Vagina (tissue), 2 donors: ENCODE results near the gene TMEM242. TPM values are rescaled to one million over a fixed set of nuclear protein-coding genes. Genes with fewer than 3 reads are reported as not detected.

Experiments
- DNase-seq, 2 donors: peaks; one replicate each; pipeline ENCODE4 v3.0.0-alpha.2; 2017; ENCODE audit errors: extremely low spot score in 2 of 2
- H3K27ac ChIP-seq: fragments of 200-600 bp; sonication (generic); one replicate; pipeline ENCODE4 v1.5.1; 2019
- H3K27me3 ChIP-seq: fragments of 200-600 bp; sonication (generic); one replicate; pipeline ENCODE4 v1.5.1; 2019
- H3K36me3 ChIP-seq, 2 donors: fragments of 200-600 bp; sonication (generic); one replicate each; pipeline ENCODE4 v1.5.1; 2017 to 2019
- H3K4me1 ChIP-seq: fragments of 200-600 bp; sonication (generic); one replicate; pipeline ENCODE4 v1.5.1; 2019
- H3K4me3 ChIP-seq, 2 donors: fragments of 200-600 bp; sonication (generic); 1 replicate in 1 of 2; 2 replicates in 1 of 2; pipeline ENCODE4 v1.5.1; 2016 to 2019
- H3K9me3 ChIP-seq: fragments of 200-600 bp; sonication (generic); one replicate; pipeline ENCODE4 v1.5.1; 2019
- CTCF ChIP-seq, 3 experiments: fragments of 450-650 bp in 2 of 3; fragments of 200-600 bp in 1 of 3; sonication (generic) in 1 of 3; IDR thresholded peaks; one replicate each; pipeline ENCODE4 v1.5.1; 2017 to 2019; ENCODE audit warnings: antibody characterized with exemption in 3 of 3, mild to moderate bottlenecking in 2 of 3, moderate library complexity in 2 of 3
- POLR2A ChIP-seq, 2 donors: fragments of 450-650 bp; IDR thresholded peaks; one replicate each; pipeline ENCODE4 v1.6.1; 2017; ENCODE audit warnings: antibody characterized with exemption in 2 of 2, mild to moderate bottlenecking in 2 of 2, moderate library complexity in 2 of 2
- POLR2AphosphoS5 ChIP-seq, 2 donors: sonication (generic); formaldehyde crosslinking; IDR thresholded peaks; one replicate each; pipeline ENCODE4 v1.9.0; 2017; ENCODE audit warnings: antibody characterized with exemption in 2 of 2, mild to moderate bottlenecking in 2 of 2, low read depth in 1 of 2; ENCODE audit not compliant: insufficient read depth in 1 of 2
- intact Hi-C: fragments of 100-400 bp; cut with DNase I; formaldehyde crosslinking; loops from one replicate; pipeline ENCODE4 v1.15.1; 2023
- total RNA-seq: library from RNA; depleted of rRNA; stranded (reverse); fragments of >200 nt; gene quantifications from one replicate; pipeline ENCODE4 v1.2.3, GENCODE V29; 2016

TMEM242 gene
- total RNA-seq, 1 donor from 2014 or later = 6.1 TPM

DNA sequence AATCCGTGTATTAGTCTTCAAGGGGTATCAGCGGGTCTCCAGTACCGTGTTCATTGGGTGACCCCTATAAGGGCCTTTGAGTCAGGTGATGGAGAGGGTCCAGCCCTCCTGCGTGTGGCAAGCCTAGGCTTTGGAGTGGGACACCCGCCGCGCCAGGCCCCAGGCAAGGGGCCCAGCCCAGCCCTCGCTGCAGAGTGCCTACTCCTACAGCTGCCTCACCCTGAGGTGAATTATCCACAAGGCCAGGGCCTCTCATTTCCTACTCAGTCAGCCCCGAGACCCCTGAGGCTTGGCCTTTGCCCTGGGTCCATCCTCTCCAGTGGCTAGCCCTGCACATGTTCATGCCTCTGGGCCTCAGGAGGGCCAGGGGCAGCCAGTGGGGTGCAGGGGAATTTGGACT is 45.1 kb downstream of the TMEM242 start:
- TF ChIP-seq POLR2AphosphoS5 (IDR thresholded peaks at IDR 0.05; ENCODE audit: insufficient read depth in 1 of 2, low read depth in 1 of 2) = no peak
- no peak for TF ChIP-seq CTCF (IDR thresholded peaks at IDR 0.05)
- no peak for TF ChIP-seq POLR2A (IDR thresholded peaks at IDR 0.05)
- no peak overlapping the region for H3K4me3 ChIP-seq
- H3K36me3 ChIP-seq = no peaks in the 10 kb centered on the region
- peaks cover 22% of the 10 kb centered on the region for H3K4me1 ChIP-seq
- H3K27me3 ChIP-seq = no peaks in the 10 kb centered on the region
- H3K9me3 ChIP-seq = no peaks in the 10 kb centered on the region
- intact Hi-C loops = loop anchor here (10.0 kb wide), 1 partner anchor 233 kb away; no protein-coding TSS in a partner anchor
- peak in 1 of 2 donors; percentile 62 for DNase-seq
- no peak overlapping the region for H3K27ac ChIP-seq

DNA sequence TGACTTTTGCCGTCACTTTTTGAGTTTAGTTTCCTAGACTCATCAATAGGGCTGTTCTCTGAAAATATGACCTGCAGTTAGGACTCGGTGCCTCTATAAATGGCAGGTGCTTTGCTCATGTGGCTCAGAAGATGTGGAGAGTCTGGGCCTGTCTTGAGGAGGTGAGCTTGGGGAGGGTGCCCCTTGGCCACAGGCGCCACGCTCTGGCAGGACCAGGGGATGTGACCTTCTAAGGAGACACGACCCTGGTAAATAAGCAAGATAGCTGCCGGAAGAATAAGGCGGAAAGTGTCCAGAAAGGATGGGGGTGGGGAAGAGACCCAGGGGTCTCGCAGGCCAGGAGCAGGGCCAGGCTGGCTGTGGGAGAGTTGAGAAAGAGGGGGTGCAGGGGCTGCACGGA is 46.6 kb downstream of the TMEM242 start:
- Histone ChIP-seq H3K9me3 (no peaks in the 10 kb centered on the region), H3K4me3 (no peak overlapping the region), H3K4me1 (peaks cover 32% of the 10 kb centered on the region), H3K36me3 (no peaks in the 10 kb centered on the region), H3K27me3 (no peaks in the 10 kb centered on the region), H3K27ac (no peak overlapping the region)
- intact Hi-C loops = loop anchor here (10.0 kb wide), 1 partner anchor 232 kb away; no protein-coding TSS in a partner anchor
- TF ChIP-seq CTCF (IDR thresholded peaks at IDR 0.05) = no peak
- TF ChIP-seq POLR2AphosphoS5 (IDR thresholded peaks at IDR 0.05; ENCODE audit: insufficient read depth in 1 of 2, low read depth in 1 of 2) = no peak
- TF ChIP-seq POLR2A (IDR thresholded peaks at IDR 0.05) = no peak
- DNase-seq = peak in 1 of 2 donors; percentile 82

GRCh38 chr6:157276134-157276532 is 47.2 kb downstream of the TMEM242 start:
- peak in 1 of 2 donors; percentile 69 for DNase-seq
- no peak overlapping the region for H3K4me3 ChIP-seq
- H3K27me3 ChIP-seq = no peaks in the 10 kb centered on the region
- H3K9me3 ChIP-seq = no peaks in the 10 kb centered on the region
- TF ChIP-seq POLR2AphosphoS5 (IDR thresholded peaks at IDR 0.05; ENCODE audit: insufficient read depth in 1 of 2, low read depth in 1 of 2) = no peak
- no peak for TF ChIP-seq CTCF (IDR thresholded peaks at IDR 0.05)
- no peak for TF ChIP-seq POLR2A (IDR thresholded peaks at IDR 0.05)
- H3K27ac ChIP-seq = no peak overlapping the region
- H3K4me1 ChIP-seq = peaks cover 32% of the 10 kb centered on the region
- intact Hi-C loops = loop anchor here (10.0 kb wide), 1 partner anchor 231 kb away; no protein-coding TSS in a partner anchor
- H3K36me3 ChIP-seq = no peaks in the 10 kb centered on the region

GRCh38 chr6:157274471-157275226 is 48.7 kb downstream of the TMEM242 start:
- Histone ChIP-seq H3K4me1 (peaks cover 33% of the 10 kb centered on the region), H3K9me3 (no peaks in the 10 kb centered on the region), H3K27me3 (no peaks in the 10 kb centered on the region), H3K4me3 (peak overlapping the region; percentile 53 to 57), H3K27ac (peak overlapping the region; percentile 89), H3K36me3 (no peaks in the 10 kb centered on the region)
- peak in 1 of 2 donors; percentile 85 for DNase-seq
- intact Hi-C loops = loop anchor here (2.0 to 10.0 kb wide), 2 partner anchors 40 to 230 kb away; no protein-coding TSS in a partner anchor
- TF ChIP-seq CTCF (IDR thresholded peaks at IDR 0.05) (peak; percentile 40 to 79 (median 54)), POLR2AphosphoS5 (IDR thresholded peaks at IDR 0.05; ENCODE audit: insufficient read depth in 1 of 2, low read depth in 1 of 2) (peak; percentile 9 to 69), POLR2A (IDR thresholded peaks at IDR 0.05) (no peak)
